ENCODE results near the gene ARMCX1. TPM values are rescaled to one million over a fixed set of nuclear protein-coding genes. Genes with fewer than 3 reads are reported as not detected.

The ARMCX1 gene
- polyA plus RNA-seq, 3 donors, result 1.4 to 3.4 (median 1.6) TPM

GRCh38 chrX:101530944-101531343, 19.4 kb upstream of the ARMCX1 start:
- peaks cover 0 to 14% (median 3%) of the 10 kb centered on the region in 7 donors for H3K9me3 Mint-ChIP-seq
- Histone ChIP-seq H3K9ac (ENCODE audit: insufficient read depth, low read length, poor library complexity, severe bottlenecking) (no peak overlapping the region), H3K36me3 (replicated peaks in 1 of 2; ENCODE audit: control insufficient read depth in 1 of 2, insufficient read depth in 2 of 2, low read length in 2 of 2) (no peaks in the 10 kb centered on the region), H3K27me3 (ENCODE audit: control insufficient read depth in 2 of 2, insufficient read depth in 2 of 2, low read length in 2 of 2) (no peaks in the 10 kb centered on the region), H3K4me1 (ENCODE audit: control insufficient read depth in 1 of 2, insufficient read depth in 2 of 2, low read length in 2 of 2) (no peaks in the 10 kb centered on the region), H3K27ac (ENCODE audit: low read depth in 1 of 2, low read length in 2 of 2) (no peak overlapping the region), H4K20me1 (ENCODE audit: insufficient read depth, low read length) (no peaks in the 10 kb centered on the region), H3K4me2 (replicated peaks; ENCODE audit: extremely low read depth, low read length, poor library complexity, severe bottlenecking) (no peak overlapping the region), H3K4me3 (replicated peaks in 1 of 3; ENCODE audit: low read depth in 2 of 3, low read length in 3 of 3) (no peak overlapping the region), H3K79me2 (ENCODE audit: insufficient read depth, low read length) (no peaks in the 10 kb centered on the region), H3K9me3 (replicated peaks in 1 of 2; ENCODE audit: control insufficient read depth in 1 of 2, insufficient read depth in 1 of 2, low read length in 2 of 2) (no peaks in the 10 kb centered on the region), H2AFZ (ENCODE audit: insufficient read depth, low read depth, low read length, poor library complexity, severe bottlenecking) (no peak overlapping the region)
- H3K36me3 Mint-ChIP-seq, result no peaks in the 10 kb centered on the region
- DNase-seq, result no peak
- WGBS (ENCODE audit: insufficient coverage), result no CpG with 5 or more reads among the region's 2 CpGs
- peaks cover 0 to 2% (median 0%) of the 10 kb centered on the region in 3 donors for H3K27me3 Mint-ChIP-seq (ENCODE audit: low read depth in 3 of 3)
- H3K27ac Mint-ChIP-seq, result no peak overlapping the region
- H3K4me3 Mint-ChIP-seq, result no peak overlapping the region
- TF ChIP-seq CTCF (IDR thresholded peaks at IDR 0.05), result no peak
- no peaks in the 10 kb centered on the region for H3K4me1 Mint-ChIP-seq
- intact Hi-C loops (cut with micrococcal nuclease), result no loop called here

DNA sequence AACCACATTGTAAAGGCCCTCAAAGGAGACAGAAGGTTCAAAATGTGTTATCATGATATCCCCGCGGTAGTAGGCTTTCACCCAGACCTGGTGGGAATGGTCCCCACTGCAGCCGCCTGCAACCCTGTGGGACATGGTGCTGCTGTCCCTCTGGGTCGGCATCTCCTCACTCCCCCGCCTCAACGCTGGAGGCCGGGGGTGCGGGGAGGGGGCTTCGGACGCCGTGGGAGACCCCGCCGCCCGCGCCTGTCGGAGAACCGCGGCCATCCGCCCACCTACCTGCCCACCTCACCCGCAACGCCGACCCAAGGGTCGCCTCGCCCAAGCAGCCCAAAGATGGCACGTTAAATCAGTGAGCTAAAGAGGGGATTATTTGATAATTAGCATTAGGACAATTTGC, 11.2 kb upstream of the ARMCX1 start:
- no peaks in the 10 kb centered on the region for H3K4me1 ChIP-seq (ENCODE audit: control insufficient read depth in 1 of 2, insufficient read depth in 2 of 2, low read length in 2 of 2)
- H3K27me3 Mint-ChIP-seq (ENCODE audit: low read depth in 3 of 3), result no peaks in the 10 kb centered on the region
- TF ChIP-seq CTCF (IDR thresholded peaks at IDR 0.05), result no peak
- no peaks in the 10 kb centered on the region for H3K4me1 Mint-ChIP-seq
- no peak overlapping the region for H3K4me2 ChIP-seq (replicated peaks; ENCODE audit: extremely low read depth, low read length, poor library complexity, severe bottlenecking)
- no peak overlapping the region for H3K27ac Mint-ChIP-seq
- peaks cover 0 to 11% (median 0%) of the 10 kb centered on the region in 7 donors for H3K9me3 Mint-ChIP-seq
- H2AFZ ChIP-seq (ENCODE audit: insufficient read depth, low read depth, low read length, poor library complexity, severe bottlenecking), result no peak overlapping the region
- peaks cover 0 to 5% of the 10 kb centered on the region in 2 donors for H3K9me3 ChIP-seq (replicated peaks in 1 of 2; ENCODE audit: control insufficient read depth in 1 of 2, insufficient read depth in 1 of 2, low read length in 2 of 2)
- no peak overlapping the region for H3K4me3 ChIP-seq (replicated peaks in 1 of 3; ENCODE audit: low read depth in 2 of 3, low read length in 3 of 3)
- H4K20me1 ChIP-seq (ENCODE audit: insufficient read depth, low read length), result no peaks in the 10 kb centered on the region
- DNase-seq, result no peak
- H3K36me3 Mint-ChIP-seq, result no peaks in the 10 kb centered on the region
- no peaks in the 10 kb centered on the region for H3K79me2 ChIP-seq (ENCODE audit: insufficient read depth, low read length)
- H3K4me3 Mint-ChIP-seq, result no peak overlapping the region
- H3K36me3 ChIP-seq (replicated peaks in 1 of 2; ENCODE audit: control insufficient read depth in 1 of 2, insufficient read depth in 2 of 2, low read length in 2 of 2), result no peaks in the 10 kb centered on the region
- no peak overlapping the region for H3K9ac ChIP-seq (ENCODE audit: insufficient read depth, low read length, poor library complexity, severe bottlenecking)
- no peak overlapping the region for H3K27ac ChIP-seq (ENCODE audit: low read depth in 1 of 2, low read length in 2 of 2)
- H3K27me3 ChIP-seq (ENCODE audit: control insufficient read depth in 2 of 2, insufficient read depth in 2 of 2, low read length in 2 of 2), result no peaks in the 10 kb centered on the region
- intact Hi-C loops (cut with micrococcal nuclease), result no loop called here
- WGBS (ENCODE audit: insufficient coverage), result 94% methylated on average over 16 of the region's 25 CpGs
